Measurements from ENCODE around the gene MZT1.

Gene MZT1

DNA sequence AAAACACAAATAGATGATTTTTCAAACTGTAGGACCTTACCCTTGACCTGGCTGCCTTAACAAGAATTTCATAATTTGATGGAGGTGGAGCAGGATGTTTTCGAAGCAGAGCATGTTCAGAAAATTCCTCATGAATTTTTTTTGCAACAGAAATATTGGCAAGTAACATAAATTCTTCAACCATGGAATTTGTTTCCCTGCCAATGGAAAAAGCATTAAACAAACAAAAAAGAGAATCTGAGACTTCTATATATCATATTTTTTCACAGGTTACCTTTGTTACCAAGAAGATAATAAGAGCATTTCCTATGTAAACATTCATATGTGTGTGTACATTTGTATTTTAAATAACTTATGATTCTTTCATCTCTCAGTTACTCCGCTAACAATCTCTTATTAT lies 36.0 kb upstream of the MZT1 start (continued):
- no peak for TF ChIP-seq ZNF670 (tag by site-specific recombination; IDR thresholded peaks at IDR 0.05; ENCODE audit: low read depth)
- TF ChIP-seq ZNF510 (tag by site-specific recombination; IDR thresholded peaks at IDR 0.05; ENCODE audit: insufficient replicate concordance), result no peak
- TF ChIP-seq, protein P1, sequence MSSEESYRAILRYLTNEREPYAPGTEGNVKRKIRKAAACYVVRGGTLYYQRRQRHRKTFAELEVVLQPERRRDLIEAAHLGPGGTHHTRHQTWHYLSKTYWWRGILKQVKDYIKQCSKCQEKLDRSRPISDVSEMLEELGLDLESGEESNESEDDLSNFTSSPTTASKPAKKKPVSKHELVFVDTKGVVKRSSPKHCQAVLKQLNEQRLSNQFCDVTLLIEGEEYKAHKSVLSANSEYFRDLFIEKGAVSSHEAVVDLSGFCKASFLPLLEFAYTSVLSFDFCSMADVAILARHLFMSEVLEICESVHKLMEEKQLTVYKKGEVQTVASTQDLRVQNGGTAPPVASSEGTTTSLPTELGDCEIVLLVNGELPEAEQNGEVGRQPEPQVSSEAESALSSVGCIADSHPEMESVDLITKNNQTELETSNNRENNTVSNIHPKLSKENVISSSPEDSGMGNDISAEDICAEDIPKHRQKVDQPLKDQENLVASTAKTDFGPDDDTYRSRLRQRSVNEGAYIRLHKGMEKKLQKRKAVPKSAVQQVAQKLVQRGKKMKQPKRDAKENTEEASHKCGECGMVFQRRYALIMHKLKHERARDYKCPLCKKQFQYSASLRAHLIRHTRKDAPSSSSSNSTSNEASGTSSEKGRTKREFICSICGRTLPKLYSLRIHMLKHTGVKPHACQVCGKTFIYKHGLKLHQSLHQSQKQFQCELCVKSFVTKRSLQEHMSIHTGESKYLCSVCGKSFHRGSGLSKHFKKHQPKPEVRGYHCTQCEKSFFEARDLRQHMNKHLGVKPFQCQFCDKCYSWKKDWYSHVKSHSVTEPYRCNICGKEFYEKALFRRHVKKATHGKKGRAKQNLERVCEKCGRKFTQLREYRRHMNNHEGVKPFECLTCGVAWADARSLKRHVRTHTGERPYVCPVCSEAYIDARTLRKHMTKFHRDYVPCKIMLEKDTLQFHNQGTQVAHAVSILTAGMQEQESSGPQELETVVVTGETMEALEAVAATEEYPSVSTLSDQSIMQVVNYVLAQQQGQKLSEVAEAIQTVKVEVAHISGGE (tag by site-specific recombination; conservative IDR thresholded peaks at IDR 0.05; ENCODE audit: low read depth), result no peak
- no peak for TF ChIP-seq ZFP69B (tag by site-specific recombination; IDR thresholded peaks at IDR 0.05)
- no peak for TF ChIP-seq ZNF157 (tag by site-specific recombination; IDR thresholded peaks at IDR 0.05)
- no peak for TF ChIP-seq GLIS2 (tag by site-specific recombination; IDR thresholded peaks at IDR 0.05)
- TF ChIP-seq KLF10 (tag by site-specific recombination; IDR thresholded peaks at IDR 0.05), result no peak
- TF ChIP-seq MYNN (tag by site-specific recombination; IDR thresholded peaks at IDR 0.05; ENCODE audit: borderline replicate concordance), result no peak
- no peak for TF ChIP-seq ZNF843 (tag by site-specific recombination; IDR thresholded peaks at IDR 0.05)
- no peak for TF ChIP-seq ZNF792 (tag by site-specific recombination; IDR thresholded peaks at IDR 0.05)

DNA sequence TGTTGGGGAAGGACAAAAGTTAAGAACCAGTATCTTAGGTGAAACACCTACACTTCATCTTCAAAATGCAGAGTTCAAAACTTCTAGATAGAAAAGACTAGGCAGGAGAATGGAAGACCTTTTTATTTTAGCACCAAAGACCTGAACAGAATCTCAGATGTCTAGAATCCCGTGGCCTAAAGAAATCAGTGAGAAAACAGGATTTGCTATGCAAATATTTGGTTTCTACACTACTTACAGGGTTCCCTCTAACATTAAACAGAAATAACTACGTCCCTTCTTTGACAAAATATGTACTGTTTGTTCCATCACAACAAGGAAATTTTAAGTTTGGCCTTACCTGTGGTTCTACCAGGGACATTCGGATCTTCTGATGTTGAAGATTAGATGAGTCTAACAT lies 32.8 kb upstream of the MZT1 start:
- POLR2A ChIA-PET, result no interaction called here
- peaks cover 5 to 97% of the 10 kb centered on the region in 2 experiments for H3K36me3 ChIP-seq (ENCODE audit: control insufficient read depth in 2 of 2, insufficient read depth in 1 of 2, low read length in 2 of 2)

DNA sequence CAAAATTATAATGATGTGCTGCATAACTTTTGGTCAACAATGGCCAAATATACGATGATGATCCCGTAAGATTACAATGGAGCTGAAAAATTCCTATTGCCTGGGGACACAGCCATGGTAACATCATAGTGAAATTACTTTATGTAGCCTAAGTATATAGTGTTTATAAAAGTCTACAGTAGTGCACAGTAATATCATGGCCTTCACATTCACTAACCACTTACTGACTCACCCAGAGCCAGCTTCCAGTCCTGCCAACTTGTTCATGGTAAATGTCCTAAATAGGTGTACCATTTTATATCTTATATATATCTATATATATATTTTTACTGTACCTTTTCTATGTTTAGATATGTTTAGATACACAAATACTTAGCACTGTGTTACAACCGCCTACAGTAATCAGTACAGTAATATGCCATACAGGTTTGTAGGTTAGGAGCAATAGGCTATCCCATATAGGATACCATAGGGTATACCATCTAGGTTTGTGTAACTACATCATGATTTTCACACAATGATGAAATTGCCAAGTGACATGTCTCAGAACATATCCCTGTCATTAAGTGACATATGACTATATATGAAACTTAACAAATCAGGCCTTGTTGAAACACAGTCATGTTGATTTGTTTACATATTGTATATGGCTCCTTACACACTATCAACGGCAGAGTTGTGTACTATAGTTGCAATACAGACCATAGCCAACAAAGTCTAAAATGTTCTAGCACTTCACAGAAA lies 30.5 kb upstream of the MZT1 start:
- CTCF ChIA-PET, result no interaction called here
- Histone ChIP-seq H3K27ac (ENCODE audit: extremely low read depth, low read depth, low read length) (no peak overlapping the region), H3K36me3 (ENCODE audit: control insufficient read depth in 2 of 2, insufficient read depth in 1 of 2, low read length in 2 of 2) (peaks cover 0 to 99% of the 10 kb centered on the region in 2 experiments), H3K4me1 (ENCODE audit: control insufficient read depth, insufficient read depth, low read length) (no peaks in the 10 kb centered on the region), H3K4me3 (ENCODE audit: low read depth, low read length) (no peak overlapping the region), H3K9me3 (ENCODE audit: control insufficient read depth, insufficient read depth, low read depth, low read length) (no peaks in the 10 kb centered on the region)
- POLR2A ChIA-PET, result no interaction called here
- TF ChIP-seq, protein P2, sequence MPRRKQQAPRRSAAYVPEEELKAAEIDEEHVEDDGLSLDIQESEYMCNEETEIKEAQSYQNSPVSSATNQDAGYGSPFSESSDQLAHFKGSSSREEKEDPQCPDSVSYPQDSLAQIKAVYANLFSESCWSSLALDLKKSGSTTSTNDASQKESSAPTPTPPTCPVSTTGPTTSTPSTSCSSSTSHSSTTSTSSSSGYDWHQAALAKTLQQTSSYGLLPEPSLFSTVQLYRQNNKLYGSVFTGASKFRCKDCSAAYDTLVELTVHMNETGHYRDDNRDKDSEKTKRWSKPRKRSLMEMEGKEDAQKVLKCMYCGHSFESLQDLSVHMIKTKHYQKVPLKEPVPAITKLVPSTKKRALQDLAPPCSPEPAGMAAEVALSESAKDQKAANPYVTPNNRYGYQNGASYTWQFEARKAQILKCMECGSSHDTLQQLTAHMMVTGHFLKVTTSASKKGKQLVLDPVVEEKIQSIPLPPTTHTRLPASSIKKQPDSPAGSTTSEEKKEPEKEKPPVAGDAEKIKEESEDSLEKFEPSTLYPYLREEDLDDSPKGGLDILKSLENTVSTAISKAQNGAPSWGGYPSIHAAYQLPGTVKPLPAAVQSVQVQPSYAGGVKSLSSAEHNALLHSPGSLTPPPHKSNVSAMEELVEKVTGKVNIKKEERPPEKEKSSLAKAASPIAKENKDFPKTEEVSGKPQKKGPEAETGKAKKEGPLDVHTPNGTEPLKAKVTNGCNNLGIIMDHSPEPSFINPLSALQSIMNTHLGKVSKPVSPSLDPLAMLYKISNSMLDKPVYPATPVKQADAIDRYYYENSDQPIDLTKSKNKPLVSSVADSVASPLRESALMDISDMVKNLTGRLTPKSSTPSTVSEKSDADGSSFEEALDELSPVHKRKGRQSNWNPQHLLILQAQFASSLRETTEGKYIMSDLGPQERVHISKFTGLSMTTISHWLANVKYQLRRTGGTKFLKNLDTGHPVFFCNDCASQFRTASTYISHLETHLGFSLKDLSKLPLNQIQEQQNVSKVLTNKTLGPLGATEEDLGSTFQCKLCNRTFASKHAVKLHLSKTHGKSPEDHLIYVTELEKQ (tag by site-specific recombination; IDR thresholded peaks at IDR 0.05; ENCODE audit: borderline replicate concordance), result no peak
- no peak for TF ChIP-seq TCF7L2 (IDR thresholded peaks at IDR 0.05; ENCODE audit: borderline replicate concordance, low read depth, low read length)
- no peak for TF ChIP-seq ZSCAN23 (tag by site-specific recombination; IDR thresholded peaks at IDR 0.05)
- TF ChIP-seq ZNF423 (tag by site-specific recombination; IDR thresholded peaks at IDR 0.05), result no peak
- TF ChIP-seq, protein P3, sequence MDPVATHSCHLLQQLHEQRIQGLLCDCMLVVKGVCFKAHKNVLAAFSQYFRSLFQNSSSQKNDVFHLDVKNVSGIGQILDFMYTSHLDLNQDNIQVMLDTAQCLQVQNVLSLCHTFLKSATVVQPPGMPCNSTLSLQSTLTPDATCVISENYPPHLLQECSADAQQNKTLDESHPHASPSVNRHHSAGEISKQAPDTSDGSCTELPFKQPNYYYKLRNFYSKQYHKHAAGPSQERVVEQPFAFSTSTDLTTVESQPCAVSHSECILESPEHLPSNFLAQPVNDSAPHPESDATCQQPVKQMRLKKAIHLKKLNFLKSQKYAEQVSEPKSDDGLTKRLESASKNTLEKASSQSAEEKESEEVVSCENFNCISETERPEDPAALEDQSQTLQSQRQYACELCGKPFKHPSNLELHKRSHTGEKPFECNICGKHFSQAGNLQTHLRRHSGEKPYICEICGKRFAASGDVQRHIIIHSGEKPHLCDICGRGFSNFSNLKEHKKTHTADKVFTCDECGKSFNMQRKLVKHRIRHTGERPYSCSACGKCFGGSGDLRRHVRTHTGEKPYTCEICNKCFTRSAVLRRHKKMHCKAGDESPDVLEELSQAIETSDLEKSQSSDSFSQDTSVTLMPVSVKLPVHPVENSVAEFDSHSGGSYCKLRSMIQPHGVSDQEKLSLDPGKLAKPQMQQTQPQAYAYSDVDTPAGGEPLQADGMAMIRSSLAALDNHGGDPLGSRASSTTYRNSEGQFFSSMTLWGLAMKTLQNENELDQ (tag by site-specific recombination; IDR thresholded peaks at IDR 0.05; ENCODE audit: low read depth), result no peak
- TF ChIP-seq ZBTB8A (tag by site-specific recombination; IDR thresholded peaks at IDR 0.05), result no peak
- TF ChIP-seq YY1 (tag by site-specific recombination; IDR thresholded peaks at IDR 0.05), result no peak
- no peak for TF ChIP-seq ZNF324 (tag by site-specific recombination; IDR thresholded peaks at IDR 0.05)
- no peak for TF ChIP-seq ZNF621 (tag by site-specific recombination; IDR thresholded peaks at IDR 0.05)
- TF ChIP-seq ZBTB48 (tag by site-specific recombination; IDR thresholded peaks at IDR 0.05), result no peak

More for the DNA sequence above, 32.8 kb upstream of the MZT1 start:
- Histone ChIP-seq H3K4me3 (ENCODE audit: low read depth, low read length) (no peak overlapping the region), H3K4me1 (ENCODE audit: control insufficient read depth, insufficient read depth, low read length) (no peaks in the 10 kb centered on the region), H3K9me3 (ENCODE audit: control insufficient read depth, insufficient read depth, low read depth, low read length) (no peaks in the 10 kb centered on the region), H3K27ac (ENCODE audit: extremely low read depth, low read depth, low read length) (no peak overlapping the region)
- CTCF ChIA-PET, result no interaction called here
- TF ChIP-seq, protein P4, sequence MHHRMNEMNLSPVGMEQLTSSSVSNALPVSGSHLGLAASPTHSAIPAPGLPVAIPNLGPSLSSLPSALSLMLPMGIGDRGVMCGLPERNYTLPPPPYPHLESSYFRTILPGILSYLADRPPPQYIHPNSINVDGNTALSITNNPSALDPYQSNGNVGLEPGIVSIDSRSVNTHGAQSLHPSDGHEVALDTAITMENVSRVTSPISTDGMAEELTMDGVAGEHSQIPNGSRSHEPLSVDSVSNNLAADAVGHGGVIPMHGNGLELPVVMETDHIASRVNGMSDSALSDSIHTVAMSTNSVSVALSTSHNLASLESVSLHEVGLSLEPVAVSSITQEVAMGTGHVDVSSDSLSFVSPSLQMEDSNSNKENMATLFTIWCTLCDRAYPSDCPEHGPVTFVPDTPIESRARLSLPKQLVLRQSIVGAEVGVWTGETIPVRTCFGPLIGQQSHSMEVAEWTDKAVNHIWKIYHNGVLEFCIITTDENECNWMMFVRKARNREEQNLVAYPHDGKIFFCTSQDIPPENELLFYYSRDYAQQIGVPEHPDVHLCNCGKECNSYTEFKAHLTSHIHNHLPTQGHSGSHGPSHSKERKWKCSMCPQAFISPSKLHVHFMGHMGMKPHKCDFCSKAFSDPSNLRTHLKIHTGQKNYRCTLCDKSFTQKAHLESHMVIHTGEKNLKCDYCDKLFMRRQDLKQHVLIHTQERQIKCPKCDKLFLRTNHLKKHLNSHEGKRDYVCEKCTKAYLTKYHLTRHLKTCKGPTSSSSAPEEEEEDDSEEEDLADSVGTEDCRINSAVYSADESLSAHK (tag by site-specific recombination; IDR thresholded peaks at IDR 0.05), result no peak
- no peak for TF ChIP-seq ZBTB17 (tag by site-specific recombination; IDR thresholded peaks at IDR 0.05)
